Activated gamma-delta T cell treated with anti-CD3 and anti-CD28 coated beads, Interleukin-2, amount 50 U/mL, for 16 hours (primary cell): ENCODE results near the gene TADA2A.
"Not testable (repeated sequence)": the region's sequence is repeated elsewhere in the genome, so short reads cannot be mapped to it uniquely, and the experiment has no call there.

Experiments used
- DNase-seq: peaks from one replicate; pipeline ENCODE4 v3.0.0-alpha.2; 2020; ENCODE audit warnings: low read depth

Gene TADA2A

GRCh38 chr17:37493249-37494027 is 86.8 kb downstream of the TADA2A start:
- DNase-seq: no peak

GRCh38 chr17:37494401-37494831 is 87.7 kb downstream of the TADA2A start:
- no peak for DNase-seq

DNA sequence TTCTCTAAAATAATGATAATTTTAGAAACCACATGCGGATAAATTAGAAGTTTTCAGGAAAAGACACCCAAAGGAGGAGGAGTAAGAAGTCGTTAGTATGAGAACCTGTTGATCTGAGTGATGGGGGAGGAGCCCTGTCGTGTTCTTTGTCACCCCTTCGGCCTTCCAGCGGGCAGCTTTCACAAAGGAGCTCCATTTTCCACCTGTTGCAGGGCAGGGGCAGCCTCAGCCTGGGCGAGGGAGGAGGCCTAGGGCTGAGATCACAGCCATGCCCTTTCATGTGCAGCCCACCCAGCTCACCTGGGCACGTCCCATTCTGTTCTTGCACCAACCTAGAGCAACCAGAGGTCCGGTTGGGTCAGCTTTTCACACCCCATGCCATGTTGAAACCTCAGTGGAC is 88.3 kb downstream of the TADA2A start:
- no peak for DNase-seq

DNA sequence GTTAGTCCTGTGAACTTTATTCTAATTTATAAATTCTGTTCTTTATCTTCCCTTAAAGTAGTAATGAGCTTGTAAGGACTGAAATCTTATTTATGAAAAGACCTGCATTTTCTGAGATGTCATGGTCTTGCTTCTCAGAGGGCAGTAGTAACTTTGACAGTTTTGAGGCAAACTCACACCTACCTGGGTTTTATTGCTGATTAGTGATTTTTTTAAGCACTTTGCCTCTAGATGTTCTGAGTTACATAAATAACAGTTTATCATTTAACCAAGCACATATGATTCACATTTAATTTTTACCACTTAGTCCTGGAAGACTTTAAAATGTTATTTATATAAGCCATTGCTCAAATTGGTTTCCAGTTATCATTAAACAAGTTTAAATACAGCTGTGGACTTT is 93.7 kb downstream of the TADA2A start:
- DNase-seq: no peak

GRCh38 chr17:37502009-37502936 is 95.6 kb downstream of the TADA2A start:
- DNase-seq: no peak

- no peak for DNase-seq
These were observed 96.5 kb downstream of the TADA2A start for GRCh38 chr17:37503148-37503547.

DNA sequence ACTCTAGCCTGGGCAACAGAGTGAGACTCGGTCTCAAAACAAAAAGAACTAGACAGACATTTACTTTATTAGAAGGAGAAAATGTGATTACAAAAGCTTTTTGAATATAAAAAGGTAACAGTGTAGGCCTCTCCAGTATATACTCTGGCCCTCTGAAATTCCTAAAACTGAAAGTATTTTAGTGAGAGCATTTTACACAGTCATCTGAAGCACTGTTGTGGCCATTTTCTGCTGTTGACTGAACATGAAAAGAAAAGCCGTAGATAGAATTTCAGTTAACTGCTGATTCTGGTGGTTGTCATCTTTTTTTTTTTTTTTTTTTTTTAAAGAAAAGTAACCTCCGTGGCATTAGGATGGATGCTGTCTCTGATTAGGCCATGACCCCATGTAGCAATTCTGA is 98.6 kb downstream of the TADA2A start:
- DNase-seq: no peak

- DNase-seq: no peak
These were observed 100.0 kb downstream of the TADA2A start for GRCh38 chr17:37506678-37507077.

DNA sequence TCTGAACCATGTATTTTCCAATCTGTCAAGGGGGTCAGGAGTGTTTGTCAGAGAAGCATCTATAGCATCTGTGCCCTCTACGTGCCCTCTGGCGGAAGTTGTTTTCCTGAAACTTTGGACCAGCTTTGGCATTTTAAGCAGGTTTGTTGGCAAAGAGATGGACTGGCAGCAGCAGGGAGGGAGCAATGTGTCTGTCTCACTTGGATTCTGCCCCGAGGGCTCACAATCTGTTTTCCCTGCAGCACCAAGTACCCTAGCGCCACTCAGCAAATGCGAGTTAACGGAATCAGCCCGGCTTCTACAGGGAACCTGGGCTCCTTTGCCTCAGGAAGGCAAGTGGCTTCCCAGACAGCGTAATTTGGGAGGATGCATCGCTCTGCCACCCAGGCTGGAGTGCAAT is 100.4 kb downstream of the TADA2A start:
- DNase-seq: no peak

DNA sequence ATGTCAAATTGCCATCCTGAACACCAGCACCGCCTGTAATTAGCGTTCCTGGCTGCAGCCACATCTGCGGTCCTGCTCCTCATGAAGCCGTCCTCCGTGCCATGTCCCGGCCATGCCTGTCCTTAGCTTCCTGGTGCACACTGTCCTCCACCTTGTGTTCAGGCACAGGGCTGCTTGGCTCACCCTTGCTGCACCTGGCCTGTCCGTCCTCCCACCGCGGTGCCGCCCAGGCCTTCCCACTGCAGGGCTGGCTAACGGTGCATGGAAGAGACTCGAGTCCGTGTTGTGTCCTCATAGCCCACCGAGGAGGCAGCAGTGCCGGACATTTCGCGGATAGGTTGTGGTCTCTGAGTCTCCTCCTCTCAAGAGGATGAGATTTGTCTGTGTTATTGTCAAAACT is 103.4 kb downstream of the TADA2A start:
- no peak for DNase-seq

- DNase-seq: not testable (repeated sequence)
These were observed 105.0 kb downstream of the TADA2A start for GRCh38 chr17:37511642-37512041.

- DNase-seq: no peak
These were observed 105.9 kb downstream of the TADA2A start for GRCh38 chr17:37512442-37513068.

DNA sequence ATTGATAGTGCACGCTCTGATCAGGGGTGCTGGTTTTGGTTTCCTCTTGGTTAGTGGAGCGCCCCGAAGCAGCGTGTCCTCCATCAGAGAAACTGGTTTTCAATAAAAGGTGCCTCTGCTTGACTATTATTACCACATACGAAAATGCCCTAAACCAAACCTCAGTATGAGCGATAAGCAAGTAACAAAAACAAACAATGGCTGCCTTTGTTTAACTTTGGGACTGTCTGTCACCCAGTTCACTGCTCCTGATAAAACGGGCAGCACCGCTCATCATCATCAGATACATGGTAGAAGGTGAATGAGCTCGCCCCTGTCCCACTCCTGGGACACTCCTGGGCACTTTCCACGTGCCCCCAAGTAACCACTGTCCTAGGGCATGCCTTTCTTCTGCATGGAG is 107.0 kb downstream of the TADA2A start:
- no peak for DNase-seq

DNA sequence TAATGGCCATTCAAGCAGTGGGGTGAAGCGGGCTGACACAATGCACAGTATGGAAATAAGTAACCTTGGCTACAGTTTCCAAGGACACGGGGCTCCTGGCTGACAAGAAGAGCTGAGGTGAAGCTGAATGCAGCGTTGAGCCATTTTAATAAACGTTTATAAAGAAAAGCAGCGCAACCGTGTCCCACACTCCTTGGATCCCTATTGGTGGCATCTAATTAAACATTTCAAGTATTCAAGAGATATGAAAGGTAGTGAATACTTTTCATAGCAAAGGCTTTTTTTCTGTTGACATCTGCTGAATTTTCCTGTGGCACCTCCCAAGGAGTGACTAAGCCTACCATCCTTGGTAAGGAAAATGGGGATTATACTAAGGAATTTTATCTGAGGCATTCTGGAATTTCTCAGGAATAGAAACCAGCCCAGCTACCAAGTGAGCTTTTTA is 109.5 kb downstream of the TADA2A start:
- DNase-seq: no peak

GRCh38 chr17:37517881-37518280 is 111.2 kb downstream of the TADA2A start:
- DNase-seq: no peak

- no peak for DNase-seq
These were observed 112.1 kb downstream of the TADA2A start for GRCh38 chr17:37518826-37519225.

DNA sequence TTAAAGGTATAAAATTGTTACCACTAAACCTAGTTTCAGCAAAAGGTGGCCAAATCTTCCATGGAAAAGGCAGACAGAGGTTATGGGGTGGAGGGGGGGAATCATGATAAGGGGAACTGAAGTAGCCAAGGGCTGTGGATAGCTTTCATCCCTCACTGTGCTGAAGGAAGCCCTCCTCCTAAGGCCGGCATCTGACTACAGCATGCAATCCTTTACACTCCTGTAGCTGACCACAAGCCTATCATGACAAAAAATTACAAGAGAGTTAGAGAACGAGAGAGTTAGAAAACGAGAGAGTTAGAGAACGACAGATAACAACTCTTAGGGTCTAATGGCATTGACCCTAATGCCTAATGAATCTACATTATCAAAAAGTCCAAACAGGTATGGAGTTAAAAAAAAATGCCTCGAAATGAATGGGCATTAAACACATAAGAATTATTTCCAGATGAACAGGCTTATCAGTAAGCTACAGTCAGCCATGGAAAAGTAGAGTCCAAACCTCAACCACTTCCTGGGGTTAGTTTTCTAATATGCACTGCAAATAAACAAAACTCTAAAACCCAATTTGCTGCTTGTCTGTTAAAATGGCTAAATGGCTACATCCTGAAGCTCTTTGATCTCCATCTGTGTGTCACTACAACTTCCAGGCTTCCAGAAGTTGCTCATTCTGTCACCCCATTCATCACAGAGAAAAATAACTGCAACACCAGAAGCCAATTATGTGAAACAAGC is 112.7 kb downstream of the TADA2A start:
- no peak for DNase-seq

DNA sequence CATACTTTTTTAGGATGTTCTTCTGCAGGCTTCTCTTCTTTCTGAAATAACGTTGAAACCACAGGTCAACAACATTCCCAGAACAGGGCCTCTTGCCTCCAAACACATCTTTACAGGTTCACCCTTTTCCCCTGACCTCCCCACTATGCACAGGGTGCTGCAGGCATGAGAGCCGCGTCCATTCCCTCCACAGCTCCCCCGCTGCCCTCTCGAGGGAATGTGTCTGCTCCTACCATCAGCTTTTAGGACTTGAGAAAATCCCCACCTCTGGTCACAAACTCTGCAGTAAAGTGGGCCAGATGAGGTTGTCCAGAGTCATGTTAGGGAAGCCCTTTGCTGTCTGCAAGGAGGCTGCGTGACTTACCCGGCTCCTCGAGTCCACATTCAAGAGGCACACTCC is 113.5 kb downstream of the TADA2A start:
- no peak for DNase-seq

DNA sequence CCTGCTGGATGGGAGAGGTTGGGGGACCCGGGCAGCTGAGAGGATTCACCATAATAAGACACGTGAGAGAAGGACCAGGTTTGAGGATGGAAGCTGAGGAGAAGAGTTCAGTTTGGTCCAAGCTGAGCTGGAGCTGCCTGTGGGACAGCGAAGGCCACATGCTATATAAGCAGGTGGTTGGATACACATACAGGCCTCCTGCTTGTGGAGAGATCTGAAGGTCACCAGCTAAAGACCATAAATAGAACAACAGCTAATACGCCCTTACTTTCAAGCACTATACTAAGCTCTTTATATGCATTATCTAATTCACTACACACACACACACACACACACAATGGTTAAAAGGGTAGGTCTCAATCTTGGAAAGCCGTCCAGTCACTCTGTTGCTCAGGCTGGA is 115.1 kb downstream of the TADA2A start:
- DNase-seq: no peak

DNA sequence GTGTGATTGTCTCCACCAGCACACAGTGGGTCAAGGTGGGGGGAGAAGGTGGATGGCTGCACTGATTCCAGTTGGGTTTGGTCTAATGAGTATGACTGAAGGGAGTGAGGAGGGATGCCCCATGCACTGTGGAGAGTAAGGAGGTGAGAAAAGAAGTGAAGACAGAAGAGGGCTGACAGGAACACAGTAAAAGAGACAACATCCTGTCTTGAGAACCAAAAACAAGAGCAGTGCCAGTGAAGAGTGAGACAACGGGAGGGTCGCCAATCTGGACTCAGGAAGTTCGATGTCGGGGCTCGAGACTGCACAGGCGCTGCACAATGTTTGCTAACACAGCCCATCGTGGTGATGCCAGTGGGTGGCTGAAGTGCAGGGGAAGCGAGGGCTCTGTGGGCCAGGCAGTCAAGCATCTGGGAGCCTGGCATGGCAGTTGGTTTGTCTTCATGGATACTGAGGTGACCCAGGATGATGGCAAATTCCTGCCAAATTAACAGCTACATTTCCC is 117.1 kb downstream of the TADA2A start:
- DNase-seq: no peak

DNA sequence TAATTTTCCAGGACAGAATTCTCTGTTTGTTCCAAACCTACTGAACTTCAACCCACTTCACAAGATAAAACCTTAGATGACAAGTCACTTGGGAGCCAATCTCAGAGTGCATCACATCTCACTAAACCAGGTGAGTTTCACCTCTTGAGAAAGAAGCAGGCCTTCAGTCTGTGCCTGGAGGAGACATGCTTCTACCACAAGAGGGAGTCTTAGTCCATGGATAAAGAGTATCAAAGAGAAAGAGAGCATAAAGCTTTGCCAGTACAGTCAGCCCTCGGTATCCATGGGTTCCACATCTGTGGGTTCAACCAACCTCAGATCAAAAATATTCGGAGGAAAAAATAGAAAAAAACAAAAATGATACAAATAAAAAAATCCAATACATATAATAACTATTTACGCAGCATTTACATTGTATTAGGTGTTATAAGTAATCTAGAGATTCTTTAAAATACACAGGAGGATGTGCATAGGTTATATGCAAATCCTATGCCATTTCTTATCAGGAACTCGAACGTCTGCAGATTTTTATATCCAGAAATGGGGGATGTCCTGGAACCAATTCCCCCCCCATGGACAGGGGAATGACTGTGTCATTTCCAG is 120.7 kb downstream of the TADA2A start:
- no peak for DNase-seq
